ENCODE results near the gene RTRAF.

The RTRAF gene

GRCh38 chr14:51989293-51990234 lies at the start of gene RTRAF:
Gene RTRAF (plus strand): TSS chr14:51989546. CDS start chr14:51989640, 94 bp downstream.
- peak; percentile 85 to 88 for DNase-seq

- DNase-seq: no peak
Observed at GRCh38 chr14:51939755-51940301, 49.5 kb upstream of the RTRAF start.

GRCh38 chr14:51942971-51943370 lies 46.4 kb upstream of the RTRAF start:
- no peak for DNase-seq

GRCh38 chr14:51950007-51950406 lies 39.3 kb upstream of the RTRAF start:
- DNase-seq: no peak

- no peak for DNase-seq
Observed at GRCh38 chr14:51951656-51952055, 37.7 kb upstream of the RTRAF start.

- no peak for DNase-seq
Observed at GRCh38 chr14:51954031-51954430, 35.3 kb upstream of the RTRAF start.

- DNase-seq: no peak
Observed at GRCh38 chr14:51954657-51955056, 34.7 kb upstream of the RTRAF start.

GRCh38 chr14:51957950-51958349 lies 31.4 kb upstream of the RTRAF start:
- no peak for DNase-seq

- no peak for DNase-seq
Observed at GRCh38 chr14:51959928-51960327, 29.4 kb upstream of the RTRAF start.

- no peak for DNase-seq
Observed at GRCh38 chr14:51960866-51961265, 28.5 kb upstream of the RTRAF start.

GRCh38 chr14:51962711-51963110 lies 26.6 kb upstream of the RTRAF start:
- DNase-seq: no peak

- no peak for DNase-seq
Observed at GRCh38 chr14:51963286-51963685, 26.1 kb upstream of the RTRAF start.

- no peak for DNase-seq
Observed at GRCh38 chr14:51967521-51967920, 21.8 kb upstream of the RTRAF start.

GRCh38 chr14:51969852-51970540 lies 19.4 kb upstream of the RTRAF start:
- no peak for DNase-seq

- DNase-seq: no peak
Observed at GRCh38 chr14:51972566-51972965, 16.8 kb upstream of the RTRAF start.

- DNase-seq: no peak
Observed at GRCh38 chr14:51977075-51977474, 12.3 kb upstream of the RTRAF start.

- no peak for DNase-seq
Observed at GRCh38 chr14:51978681-51979085, 10.7 kb upstream of the RTRAF start.

- DNase-seq: peak; percentile 80 to 86
Observed at GRCh38 chr14:51979088-51979709, 10.1 kb upstream of the RTRAF start.

GRCh38 chr14:51981218-51981854 lies 8.0 kb upstream of the RTRAF start:
- DNase-seq: no peak

- no peak for DNase-seq
Observed at GRCh38 chr14:51988221-51988620, 1.1 kb upstream of the RTRAF start.

- no peak for DNase-seq
Observed at GRCh38 chr14:51990488-51990887, 1.1 kb downstream of the RTRAF start.

- no peak for DNase-seq
Observed at GRCh38 chr14:51993285-51993920, 4.1 kb downstream of the RTRAF start.

Measured in activated CD4-positive, alpha-beta T cell treated with anti-CD3 and anti-CD28 coated beads, Interleukin-2, amount 50 U/mL, for 4 hours (primary cell).